GM12865 (cell line): ENCODE measurements around the gene LIX1.
A peak's percentile ranks its signal among the peaks of the same experiment; 100 is the strongest.
"Not testable (repeated sequence)": the region's sequence is repeated elsewhere in the genome, so short reads cannot be mapped to it uniquely, and the experiment has no call there.

Experiments used
- DNase-seq: peaks from one replicate; pipeline ENCODE4 v3.0.0; 2010; ENCODE audit warnings: low read depth
- H3K4me3 ChIP-seq: 2 replicates; pipeline ENCODE4 v1.5.1; 2011; ENCODE audit warnings: mild to moderate bottlenecking, low read depth, low read length, control low read depth
- TF ChIP-seq, protein P1 (sequence below): IDR thresholded peaks from 2 replicates; pipeline ENCODE4 v1.5.1; 2011; ENCODE audit warnings: low read length, control low read depth, low read depth, inconsistent platforms; ENCODE audit not compliant: insufficient read depth; ENCODE audit errors: missing control alignments

Gene LIX1

GRCh38 chr5:97142521-97143254, at the start of gene LIX1:
LIX1 (minus strand) TSS chr5:97142611; CDS start chr5:97142576, 35 bp downstream.
- H3K4me3 ChIP-seq, result no peak within 1 kb of the TSS
- TF ChIP-seq, protein P1, sequence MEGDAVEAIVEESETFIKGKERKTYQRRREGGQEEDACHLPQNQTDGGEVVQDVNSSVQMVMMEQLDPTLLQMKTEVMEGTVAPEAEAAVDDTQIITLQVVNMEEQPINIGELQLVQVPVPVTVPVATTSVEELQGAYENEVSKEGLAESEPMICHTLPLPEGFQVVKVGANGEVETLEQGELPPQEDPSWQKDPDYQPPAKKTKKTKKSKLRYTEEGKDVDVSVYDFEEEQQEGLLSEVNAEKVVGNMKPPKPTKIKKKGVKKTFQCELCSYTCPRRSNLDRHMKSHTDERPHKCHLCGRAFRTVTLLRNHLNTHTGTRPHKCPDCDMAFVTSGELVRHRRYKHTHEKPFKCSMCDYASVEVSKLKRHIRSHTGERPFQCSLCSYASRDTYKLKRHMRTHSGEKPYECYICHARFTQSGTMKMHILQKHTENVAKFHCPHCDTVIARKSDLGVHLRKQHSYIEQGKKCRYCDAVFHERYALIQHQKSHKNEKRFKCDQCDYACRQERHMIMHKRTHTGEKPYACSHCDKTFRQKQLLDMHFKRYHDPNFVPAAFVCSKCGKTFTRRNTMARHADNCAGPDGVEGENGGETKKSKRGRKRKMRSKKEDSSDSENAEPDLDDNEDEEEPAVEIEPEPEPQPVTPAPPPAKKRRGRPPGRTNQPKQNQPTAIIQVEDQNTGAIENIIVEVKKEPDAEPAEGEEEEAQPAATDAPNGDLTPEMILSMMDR, result peak; percentile 64
- peak; percentile 61 for DNase-seq

GRCh38 chr5:97191893-97192292, 49.5 kb upstream of the LIX1 start:
- no peak overlapping the region for H3K4me3 ChIP-seq
- TF ChIP-seq, protein P1, result no peak
- no peak for DNase-seq

- DNase-seq, H3K4me3 ChIP-seq: not testable (repeated sequence)
Observed at GRCh38 chr5:97189523-97189922, 47.1 kb upstream of the LIX1 start.

DNA sequence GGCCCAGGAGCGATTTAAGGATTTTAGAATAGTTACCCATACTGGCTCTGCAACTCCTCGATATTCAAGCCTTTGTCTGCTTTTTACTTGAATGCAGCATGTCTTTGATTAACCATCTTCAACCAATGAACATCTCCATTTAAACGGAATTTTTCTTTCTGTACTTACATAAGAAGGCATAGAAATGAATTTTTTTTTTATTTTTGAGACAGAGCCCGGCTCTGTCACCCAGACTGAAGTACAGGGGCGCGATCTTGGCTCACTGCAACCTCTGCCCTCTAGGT, 41.5 kb upstream of the LIX1 start:
- TF ChIP-seq, protein P1, result no peak
- peak overlapping the region; percentile 85 for H3K4me3 ChIP-seq
- no peak for DNase-seq

GRCh38 chr5:97183100-97183929, 40.9 kb upstream of the LIX1 start, which contains the start of gene RIOK2:
RIOK2 (minus strand) TSS chr5:97183247; CDS start chr5:97183191, 56 bp downstream.
- H3K4me3 ChIP-seq, result peak within 1 kb of the TSS; percentile 85
- TF ChIP-seq, protein P1, result no peak
- DNase-seq, result peak; percentile 99

GRCh38 chr5:97182571-97183099, 40.2 kb upstream of the LIX1 start:
- TF ChIP-seq, protein P1, result no peak
- peak; percentile 10 for DNase-seq
- peak overlapping the region; percentile 85 for H3K4me3 ChIP-seq

DNA sequence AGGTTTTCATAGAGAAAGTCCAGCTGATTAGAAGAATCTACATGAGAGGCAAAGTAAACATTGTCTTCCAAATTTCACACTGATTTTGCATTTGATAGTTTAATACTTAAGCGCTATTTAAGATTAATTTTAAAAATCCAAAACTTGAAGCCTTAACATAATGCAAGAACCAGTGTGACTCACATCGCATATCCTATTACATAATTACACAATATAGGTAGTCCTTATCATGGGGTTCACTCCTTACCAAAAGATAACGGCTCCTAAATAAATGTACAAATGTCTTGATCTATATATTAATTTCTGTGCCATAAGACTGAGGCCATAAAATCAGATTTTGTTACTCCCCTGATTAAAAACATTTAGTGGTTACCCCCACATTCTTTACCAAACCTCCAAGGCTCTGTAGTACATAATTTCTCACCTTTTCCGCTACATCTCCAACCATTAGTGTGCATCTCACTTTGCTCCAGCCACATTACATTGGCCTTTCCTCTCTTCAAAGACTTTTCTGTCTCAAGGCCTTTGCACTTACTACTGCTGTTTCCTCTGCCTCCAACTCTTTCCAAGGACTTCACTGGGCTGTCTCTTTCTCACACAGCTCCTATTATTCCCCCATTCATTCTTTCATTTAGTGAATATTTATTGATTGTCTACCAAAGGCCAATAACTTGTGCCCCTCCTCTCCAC, 39.6 kb upstream of the LIX1 start:
- peak overlapping the region; percentile 85 for H3K4me3 ChIP-seq
- TF ChIP-seq, protein P1, result no peak
- no peak for DNase-seq

DNA sequence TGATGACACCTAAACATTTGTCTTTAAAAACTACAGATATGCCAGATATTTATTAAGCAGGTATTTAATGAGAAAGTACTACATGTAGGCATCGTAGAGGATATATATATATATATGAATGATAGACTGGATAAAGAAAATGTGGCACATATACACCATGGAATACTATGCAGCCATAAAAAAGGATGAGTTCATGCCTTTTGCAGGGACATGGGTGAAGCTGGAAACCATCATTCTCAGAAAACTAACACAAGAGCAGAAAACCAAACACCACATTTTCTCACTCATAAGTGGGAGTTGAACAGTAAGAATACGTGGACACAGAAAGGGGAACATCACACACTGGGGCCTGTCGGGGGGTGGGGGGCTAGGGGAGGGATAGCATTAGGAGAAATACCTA, 37.0 kb upstream of the LIX1 start:
- not testable (repeated sequence) for DNase-seq, H3K4me3 ChIP-seq
